HUDEP-2 (cell line): Measurements from ENCODE around the gene TUBB4B.

Experiments
- DNase-seq, 76 experiments: peaks; one replicate each; lab custom pipeline; 2025; ENCODE audit not compliant: unreplicated experiment in 76 of 76; lab: John Stamatoyannopoulos, UW

Gene TUBB4B

GRCh38 chr9:137267933-137268355 lies 26.9 kb downstream of the TUBB4B start:
- no peak for DNase-seq

- no peak for DNase-seq
Measured at GRCh38 chr9:137268538-137269201, 27.6 kb downstream of the TUBB4B start.

- no peak for DNase-seq
Measured at GRCh38 chr9:137269231-137269772, 28.2 kb downstream of the TUBB4B start.

GRCh38 chr9:137270929-137271695 lies 30.0 kb downstream of the TUBB4B start:
- no peak for DNase-seq

- DNase-seq: no peak
Measured at GRCh38 chr9:137271696-137272076, 30.6 kb downstream of the TUBB4B start.

- no peak for DNase-seq
Measured at GRCh38 chr9:137272241-137273094, 31.4 kb downstream of the TUBB4B start.

GRCh38 chr9:137273095-137273490 lies 32.0 kb downstream of the TUBB4B start:
- DNase-seq: no peak

GRCh38 chr9:137273611-137274320 lies 32.7 kb downstream of the TUBB4B start:
- peak in 1 of 76 experiments; percentile 25 for DNase-seq

GRCh38 chr9:137275203-137275587 lies 34.1 kb downstream of the TUBB4B start:
- no peak for DNase-seq

- no peak for DNase-seq
Measured at GRCh38 chr9:137275588-137276472, 34.7 kb downstream of the TUBB4B start.

- DNase-seq: peak in 70 of 76 experiments; percentile 17 to 86 (median 66)
Measured at GRCh38 chr9:137276473-137277328, 35.6 kb downstream of the TUBB4B start.

GRCh38 chr9:137277329-137278041 lies 36.4 kb downstream of the TUBB4B start, which contains the start of gene TOR4A:
TOR4A (plus strand) TSS chr9:137277726; CDS start chr9:137278690, 964 bp downstream.
- peak in 72 of 76 experiments; percentile 25 to 86 (median 65) for DNase-seq

GRCh38 chr9:137278061-137278701 lies 37.1 kb downstream of the TUBB4B start:
- peak in 16 of 76 experiments; percentile 11 to 41 (median 25) for DNase-seq

GRCh38 chr9:137278721-137279711 lies 37.9 kb downstream of the TUBB4B start:
- DNase-seq: no peak

GRCh38 chr9:137279741-137280473 lies 38.8 kb downstream of the TUBB4B start:
- no peak for DNase-seq
